ENCODE results near the gene RFX7.
"Not testable (repeated sequence)": the region's sequence is repeated elsewhere in the genome, so short reads cannot be mapped to it uniquely, and the experiment has no call there.

Gene RFX7

DNA sequence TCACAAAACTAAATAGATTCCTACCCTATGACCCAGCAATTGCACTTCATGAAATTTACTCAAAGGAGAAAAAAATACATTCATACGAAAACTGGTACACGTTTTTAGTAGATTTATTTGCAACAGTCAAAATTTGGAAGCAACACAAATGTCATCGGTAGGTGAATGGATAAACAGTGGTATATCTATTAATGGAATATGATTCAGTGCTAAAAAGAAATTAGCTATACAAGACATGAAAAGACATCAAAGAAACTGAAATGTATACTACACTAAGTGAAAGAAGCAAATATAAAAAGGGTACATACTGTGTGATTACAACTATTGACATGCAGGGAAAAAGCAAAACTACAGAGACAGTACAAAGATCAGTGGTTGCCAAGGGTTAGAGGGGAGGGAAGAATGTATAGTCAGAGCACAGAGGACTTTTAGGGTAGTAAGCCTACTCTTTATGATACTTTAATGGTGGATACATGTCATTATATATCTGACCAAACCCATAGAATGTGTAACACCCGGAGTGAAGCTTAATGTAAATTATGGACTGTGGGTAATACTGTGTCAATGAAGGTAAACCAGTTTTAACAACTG lies 31.6 kb downstream of the RFX7 start:
- H3K4me3 ChIP-seq (ENCODE audit: low read length), result no peak overlapping the region
- no peak for DNase-seq (ENCODE audit: low read depth, low spot score)

DNA sequence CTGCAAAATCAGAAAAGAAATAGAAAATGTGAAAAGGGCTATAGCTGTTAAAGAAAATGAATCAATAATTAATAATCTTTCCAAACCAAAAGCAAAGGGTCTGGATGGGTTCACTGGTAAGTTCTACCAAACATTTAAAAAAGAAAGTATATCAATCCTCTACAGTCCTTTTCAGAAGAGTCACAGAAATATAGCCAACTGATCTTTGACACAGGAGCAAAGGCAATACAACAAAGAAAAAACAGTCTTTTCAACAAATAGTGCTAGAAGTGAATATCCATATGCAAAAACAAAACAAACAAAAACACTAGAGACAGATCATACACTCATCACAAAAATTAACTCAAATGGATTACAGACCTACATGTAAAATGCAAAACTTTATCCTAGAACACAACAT lies 32.6 kb downstream of the RFX7 start:
- DNase-seq (ENCODE audit: low read depth, low spot score), result no peak

DNA sequence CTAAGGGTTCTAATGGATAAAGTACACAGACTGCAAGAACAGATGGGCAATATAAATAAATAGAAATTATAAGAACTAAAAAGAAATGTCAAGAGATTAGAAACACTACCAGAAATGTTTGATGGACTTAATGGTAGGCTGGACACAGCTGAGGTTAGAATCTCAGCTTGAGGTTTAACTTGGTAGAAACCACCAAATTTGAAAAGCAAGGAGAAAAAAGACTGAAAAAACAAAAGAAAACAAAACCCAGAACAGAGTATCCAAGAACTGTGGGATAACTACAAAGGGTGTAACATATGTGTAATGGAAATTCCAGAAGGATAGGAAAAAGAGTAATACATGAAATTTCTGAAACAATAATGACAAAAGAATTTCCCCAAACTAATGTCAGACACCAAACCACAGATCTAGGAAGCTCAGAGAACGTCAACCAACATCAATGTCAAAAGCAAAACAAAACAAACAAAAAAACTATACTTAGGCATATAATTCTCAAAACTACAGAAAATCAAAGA lies 35.0 kb downstream of the RFX7 start:
- no peak for DNase-seq (ENCODE audit: low read depth, low spot score)
- no peak overlapping the region for H3K4me3 ChIP-seq (ENCODE audit: low read length)

More for the DNA sequence above, 32.6 kb downstream of the RFX7 start:
- no peak overlapping the region for H3K4me3 ChIP-seq (ENCODE audit: low read length)

DNA sequence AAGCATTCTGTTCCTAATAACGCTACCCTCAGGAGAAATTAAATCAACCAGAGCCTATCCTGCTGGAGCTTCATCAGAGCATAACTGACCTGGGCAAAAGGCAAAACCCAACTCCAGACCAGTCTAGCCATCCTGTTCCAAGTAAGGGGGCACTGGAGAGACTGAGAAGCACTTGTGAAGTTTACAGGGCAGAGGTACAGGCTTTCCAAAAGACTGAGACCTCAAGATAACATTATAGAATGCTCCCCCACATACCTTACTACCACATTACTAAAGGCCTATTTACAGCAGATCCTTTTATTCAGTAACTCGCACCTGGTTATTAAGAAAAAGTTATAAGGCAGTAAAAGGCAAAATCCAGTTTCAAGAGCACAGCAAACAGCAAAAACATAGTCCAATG lies 35.5 kb downstream of the RFX7 start:
- no peak overlapping the region for H3K4me3 ChIP-seq (ENCODE audit: low read length)
- DNase-seq (ENCODE audit: low read depth, low spot score), result no peak

DNA sequence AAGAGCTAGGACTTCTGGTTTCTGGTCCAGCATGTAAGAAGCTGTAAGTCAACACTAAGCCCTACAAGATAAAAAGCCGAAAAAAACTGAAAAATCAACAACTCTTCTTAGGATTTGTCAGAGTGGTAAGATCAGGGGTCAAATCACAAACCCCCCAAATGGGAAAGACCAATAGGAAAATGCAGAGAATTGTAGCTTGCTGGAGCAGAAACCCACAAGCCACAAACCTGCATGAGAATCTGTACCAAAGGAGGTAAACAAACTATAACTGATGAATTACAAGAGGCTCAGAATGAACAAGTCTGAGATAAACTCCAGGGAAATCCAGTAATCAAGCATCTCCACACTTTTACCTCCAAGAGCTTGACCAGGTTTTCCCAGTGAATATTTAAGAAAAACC lies 36.0 kb downstream of the RFX7 start:
- H3K4me3 ChIP-seq (ENCODE audit: low read length), result no peak overlapping the region
- DNase-seq (ENCODE audit: low read depth, low spot score), result peak; percentile 59

DNA sequence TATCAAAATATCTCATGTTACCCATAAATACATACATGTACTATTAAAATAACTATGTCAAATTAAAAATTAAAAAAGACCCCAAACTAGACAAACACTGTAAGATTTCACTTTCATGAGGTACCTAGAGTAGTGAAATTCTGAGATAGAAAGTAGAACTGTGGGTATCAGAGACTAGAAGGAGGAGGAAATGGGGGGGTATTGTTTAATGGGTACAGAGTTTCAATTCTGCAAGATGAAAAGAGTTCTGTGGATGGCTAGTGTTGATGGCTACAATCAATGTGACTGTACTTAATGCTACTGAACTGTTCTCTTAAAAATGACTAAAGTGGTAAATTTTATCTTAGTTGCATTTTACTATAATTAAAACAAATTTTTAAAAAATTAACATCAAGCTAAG lies 36.6 kb downstream of the RFX7 start:
- H3K4me3 ChIP-seq (ENCODE audit: low read length), result no peak overlapping the region
- DNase-seq (ENCODE audit: low read depth, low spot score), result no peak

DNA sequence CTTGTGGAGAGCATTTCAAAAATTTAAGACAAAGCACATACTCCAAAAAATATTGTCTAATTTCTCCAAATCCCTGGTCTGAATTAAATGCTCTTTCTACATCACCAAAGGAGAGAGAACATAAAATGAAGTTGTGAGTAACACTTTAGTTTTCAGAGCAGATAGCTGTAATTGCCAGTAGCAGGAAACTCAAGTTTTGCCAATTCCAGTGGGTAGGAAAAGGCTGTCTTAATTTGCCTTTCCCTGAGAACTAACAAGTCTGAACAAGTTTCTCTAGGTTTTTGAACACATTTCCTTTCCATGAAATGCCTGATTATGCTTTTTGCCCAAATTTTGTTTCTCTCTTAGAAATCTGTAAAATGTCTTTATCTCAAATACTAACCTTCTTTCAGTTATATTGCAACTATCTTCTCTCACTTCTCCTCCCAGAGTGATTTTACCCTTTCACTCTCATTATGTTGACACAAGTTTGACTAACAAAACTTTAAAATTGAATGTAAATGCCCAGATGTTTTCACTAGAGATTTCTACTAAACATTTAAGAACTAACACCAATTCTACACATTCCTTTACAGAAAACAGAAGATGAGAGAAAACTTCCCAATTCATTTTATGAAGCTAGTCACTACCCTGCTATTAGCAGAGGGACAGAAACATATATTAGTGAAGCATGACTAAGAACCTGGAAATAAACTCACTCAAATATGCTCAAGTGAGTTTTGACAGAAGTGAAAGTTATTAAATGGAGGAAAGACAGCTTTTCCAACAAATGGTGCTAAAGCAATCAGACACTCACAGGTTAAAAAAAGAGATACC lies 38.4 kb downstream of the RFX7 start:
- no peak overlapping the region for H3K4me3 ChIP-seq (ENCODE audit: low read length)

DNA sequence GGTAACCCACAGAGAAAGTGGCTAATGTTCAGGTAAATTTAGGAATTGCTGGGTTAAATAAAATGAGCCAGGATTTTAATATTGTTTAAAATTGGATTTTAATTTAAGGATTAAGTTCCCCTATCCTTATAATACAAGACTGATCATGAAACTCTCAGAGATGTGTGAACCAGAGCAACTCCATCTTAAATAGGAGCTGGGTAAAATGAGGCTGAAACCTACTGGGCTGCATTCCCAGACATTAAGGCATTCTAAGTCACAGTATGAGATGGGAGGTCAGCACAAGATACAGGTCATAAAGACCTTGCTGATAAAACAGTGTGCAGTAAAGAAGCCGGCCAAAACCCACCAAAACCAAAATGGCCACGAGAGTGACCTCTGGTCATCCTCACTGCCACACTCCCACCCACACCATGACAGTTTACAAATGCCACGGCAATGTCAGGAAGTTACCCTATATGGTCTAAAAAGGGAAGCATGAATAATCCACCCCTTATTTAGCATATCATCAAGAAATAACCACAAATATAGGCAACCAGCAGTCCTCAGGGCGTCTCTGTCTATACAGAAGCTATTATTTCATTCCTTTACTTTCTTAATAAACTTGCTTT lies 40.3 kb downstream of the RFX7 start:
- not testable (repeated sequence) for H3K4me3 ChIP-seq (ENCODE audit: low read length); DNase-seq (ENCODE audit: low read depth, low spot score)

More for the DNA sequence above, 38.4 kb downstream of the RFX7 start:
- DNase-seq (ENCODE audit: low read depth, low spot score), result no peak

DNA sequence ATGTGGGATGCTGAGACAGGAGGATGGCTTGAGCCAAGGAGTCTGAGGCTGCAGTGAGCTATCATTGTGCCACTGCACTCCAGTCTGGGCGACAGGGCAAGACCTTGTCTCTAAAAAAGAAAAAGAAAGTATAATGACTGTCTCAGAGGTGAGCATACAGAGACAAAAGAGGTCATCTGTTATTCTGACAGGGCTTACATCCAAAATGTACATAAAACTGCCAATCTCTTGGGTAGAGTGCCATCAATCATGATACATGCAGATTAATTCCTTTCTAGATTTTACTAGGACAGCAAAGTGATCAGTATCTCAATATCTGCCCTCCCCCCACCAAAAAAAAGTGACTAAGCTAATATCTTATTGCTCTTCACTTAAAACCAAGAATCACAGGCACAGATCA lies 41.0 kb downstream of the RFX7 start:
- no peak overlapping the region for H3K4me3 ChIP-seq (ENCODE audit: low read length)
- DNase-seq (ENCODE audit: low read depth, low spot score), result no peak

DNA sequence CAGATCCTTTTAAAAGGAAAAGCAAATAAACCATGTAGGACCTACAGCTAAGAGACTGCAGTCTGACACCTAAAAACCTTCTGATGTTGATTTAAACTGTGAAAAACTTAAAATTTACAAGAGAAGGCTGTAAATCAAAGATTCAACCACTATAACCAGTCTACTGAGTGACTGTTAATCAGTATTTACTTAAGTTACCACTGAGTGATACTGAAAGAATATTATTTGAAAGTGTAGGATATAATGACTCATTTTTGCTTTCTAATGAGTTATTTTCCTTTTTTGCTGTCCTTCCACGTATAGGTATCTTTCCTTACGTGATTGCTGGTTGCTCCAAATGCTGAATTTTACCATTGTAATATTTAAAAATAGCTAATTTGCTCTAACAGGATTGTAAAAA lies 44.6 kb downstream of the RFX7 start:
- DNase-seq (ENCODE audit: low read depth, low spot score), result no peak
- H3K4me3 ChIP-seq (ENCODE audit: low read length), result no peak overlapping the region

DNA sequence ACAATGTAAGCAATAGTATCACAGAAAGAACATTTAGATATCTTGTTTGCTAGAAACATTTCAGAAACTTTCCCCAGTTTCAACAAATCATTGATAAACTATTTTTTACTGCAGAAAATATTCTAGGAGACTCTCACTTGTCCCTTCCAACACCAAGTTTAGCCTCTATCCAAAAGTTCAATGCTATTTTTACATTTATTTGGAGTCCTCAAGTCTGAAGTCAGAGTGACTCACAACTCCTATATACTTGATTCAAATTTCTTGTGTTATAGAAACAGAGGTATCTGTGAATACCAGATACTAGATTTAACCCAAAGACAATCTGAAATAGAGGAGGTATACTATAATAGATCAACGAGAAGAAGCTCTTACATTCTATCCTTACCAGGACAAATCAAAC lies 49.6 kb downstream of the RFX7 start:
- H3K4me3 ChIP-seq (ENCODE audit: low read length), result no peak overlapping the region
- DNase-seq (ENCODE audit: low read depth, low spot score), result no peak

DNA sequence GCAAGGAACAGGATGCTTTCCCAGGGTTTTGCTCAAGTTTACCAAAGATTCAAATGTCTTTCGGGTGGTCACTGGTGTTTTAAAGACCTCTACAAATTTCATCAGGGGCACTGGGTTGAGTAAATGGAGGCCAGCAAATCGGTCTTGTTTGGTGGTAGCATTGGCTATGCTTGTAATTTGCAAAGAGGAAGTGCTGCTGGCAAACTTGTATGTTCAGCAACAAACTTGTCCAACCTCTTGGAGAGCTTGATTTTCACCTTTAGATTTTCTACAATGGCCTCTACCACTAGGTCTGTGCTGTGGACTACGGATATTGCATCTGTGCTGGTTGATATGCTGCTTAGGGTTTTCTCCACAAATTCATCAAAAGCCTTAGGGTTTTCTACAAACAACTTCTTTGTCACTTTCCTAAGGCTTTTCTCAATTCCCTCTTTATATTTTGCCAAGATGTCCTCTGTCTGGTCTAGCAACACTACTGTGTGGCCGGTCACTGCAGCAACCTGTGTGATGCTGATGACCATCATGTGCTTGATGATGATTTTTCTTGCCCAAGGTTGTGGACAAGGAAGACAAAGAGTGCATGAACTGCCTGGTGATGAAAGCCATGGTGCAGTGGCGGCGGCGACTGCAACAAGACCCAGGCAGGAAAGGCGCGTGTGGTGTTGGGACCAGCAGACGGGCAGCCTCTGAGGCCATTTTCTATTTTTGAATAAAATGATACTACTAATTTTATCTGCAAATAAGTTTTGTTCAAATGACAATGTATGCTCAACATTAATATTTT lies 50.8 kb downstream of the RFX7 start:
- no peak for DNase-seq (ENCODE audit: low read depth, low spot score)
- no peak overlapping the region for H3K4me3 ChIP-seq (ENCODE audit: low read length)

DNA sequence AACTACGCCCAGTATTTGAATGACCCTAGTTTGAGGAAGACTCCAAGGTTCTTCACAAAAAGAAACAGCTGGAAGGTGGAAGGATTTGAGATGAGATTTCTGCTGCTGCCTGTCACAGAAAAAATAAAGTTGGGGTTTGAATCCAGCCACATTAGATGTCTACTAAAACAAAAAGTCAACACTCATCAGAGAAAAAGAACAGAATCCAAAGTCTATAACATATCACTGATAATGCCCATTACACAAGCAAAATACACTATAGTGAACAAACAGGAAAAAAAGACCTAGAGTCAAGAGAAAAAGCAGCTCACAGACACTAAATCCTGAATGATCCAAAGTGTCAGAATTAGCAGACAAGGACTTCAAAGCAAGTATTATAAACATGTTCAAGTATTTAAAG lies 56.0 kb downstream of the RFX7 start:
- H3K4me3 ChIP-seq (ENCODE audit: low read length), result no peak overlapping the region
- no peak for DNase-seq (ENCODE audit: low read depth, low spot score)

DNA sequence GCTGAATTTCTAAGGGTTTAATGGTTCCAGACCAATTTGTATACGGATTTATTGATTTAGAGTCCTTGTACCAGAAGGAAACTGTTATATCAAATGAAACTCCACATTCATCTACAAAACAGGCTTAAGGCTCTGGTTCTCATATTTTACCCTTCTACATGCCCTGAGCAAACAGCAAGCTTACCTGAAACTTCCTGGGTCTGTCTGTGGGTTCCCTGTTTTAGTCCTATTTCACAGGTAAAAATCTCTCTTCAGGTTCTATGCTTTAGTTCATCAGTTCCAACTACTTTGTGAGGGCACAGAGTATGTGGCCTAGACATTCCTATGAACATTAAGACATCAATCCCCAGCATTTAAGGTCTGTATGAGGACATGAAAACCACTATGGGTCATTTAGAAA lies 57.7 kb downstream of the RFX7 start:
- no peak for DNase-seq (ENCODE audit: low read depth, low spot score)
- H3K4me3 ChIP-seq (ENCODE audit: low read length), result no peak overlapping the region

DNA sequence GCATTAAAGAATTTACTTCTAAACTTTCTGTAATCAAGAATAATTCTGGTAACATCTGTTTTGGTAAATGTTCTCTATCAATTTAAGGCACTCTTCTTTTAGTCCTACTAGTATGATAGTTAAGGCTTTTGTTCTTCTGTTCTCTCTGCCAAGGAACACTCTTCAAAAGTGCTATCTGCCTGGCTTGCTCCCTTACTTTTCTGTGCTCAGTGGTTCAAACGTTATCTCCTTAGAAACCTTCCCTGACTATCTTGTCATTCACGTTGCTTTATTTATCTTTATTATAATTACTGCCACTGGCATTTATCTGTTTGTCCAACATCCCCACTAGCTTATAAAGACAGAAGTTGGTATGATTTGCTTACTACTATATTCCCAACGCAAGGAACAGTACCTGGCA lies 59.2 kb downstream of the RFX7 start:
- no peak for DNase-seq (ENCODE audit: low read depth, low spot score)

DNA sequence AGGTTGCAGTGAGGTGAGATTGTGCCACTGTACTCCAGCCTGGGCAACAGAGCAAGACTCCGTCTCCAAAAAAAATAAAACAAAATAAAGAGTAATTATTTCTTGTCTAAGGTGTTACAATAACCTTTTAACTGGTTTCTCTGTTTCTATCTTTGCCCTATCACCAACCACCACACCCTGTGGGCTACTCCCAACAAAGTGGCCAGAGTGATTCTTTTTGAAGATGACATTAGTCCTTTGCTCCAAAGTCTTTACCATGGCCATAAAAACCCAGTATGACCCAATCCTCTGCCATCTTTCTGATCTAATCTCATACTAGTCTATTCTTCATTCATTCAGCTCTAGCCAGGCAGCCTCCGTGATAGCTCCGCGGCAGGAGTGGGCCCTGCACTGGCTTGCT lies 62.8 kb downstream of the RFX7 start:
- no peak for DNase-seq (ENCODE audit: low read depth, low spot score)

More for the DNA sequence above, 59.2 kb downstream of the RFX7 start:
- H3K4me3 ChIP-seq (ENCODE audit: low read length), result no peak overlapping the region

DNA sequence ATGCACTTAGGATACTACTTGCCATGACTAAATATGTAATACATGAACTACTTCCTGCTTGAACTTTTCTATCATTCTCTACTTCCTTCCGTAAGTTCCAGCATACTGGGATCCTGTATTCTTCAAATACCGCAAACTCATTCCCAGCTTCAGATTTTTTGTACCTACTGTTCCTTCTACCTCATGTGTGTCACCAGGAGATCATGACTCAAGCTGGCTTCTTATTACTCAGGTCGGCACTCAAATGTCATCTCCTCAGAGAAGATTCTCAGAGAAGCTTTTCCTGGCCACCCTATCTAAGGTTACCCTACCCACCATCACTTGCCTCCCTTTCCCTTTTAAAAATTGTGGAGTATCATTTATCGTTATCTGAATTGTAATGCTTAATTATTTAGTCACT lies 66.7 kb downstream of the RFX7 start:
- DNase-seq (ENCODE audit: low read depth, low spot score), result no peak
- H3K4me3 ChIP-seq (ENCODE audit: low read length), result no peak overlapping the region

More for the DNA sequence above, 62.8 kb downstream of the RFX7 start:
- no peak overlapping the region for H3K4me3 ChIP-seq (ENCODE audit: low read length)

DNA sequence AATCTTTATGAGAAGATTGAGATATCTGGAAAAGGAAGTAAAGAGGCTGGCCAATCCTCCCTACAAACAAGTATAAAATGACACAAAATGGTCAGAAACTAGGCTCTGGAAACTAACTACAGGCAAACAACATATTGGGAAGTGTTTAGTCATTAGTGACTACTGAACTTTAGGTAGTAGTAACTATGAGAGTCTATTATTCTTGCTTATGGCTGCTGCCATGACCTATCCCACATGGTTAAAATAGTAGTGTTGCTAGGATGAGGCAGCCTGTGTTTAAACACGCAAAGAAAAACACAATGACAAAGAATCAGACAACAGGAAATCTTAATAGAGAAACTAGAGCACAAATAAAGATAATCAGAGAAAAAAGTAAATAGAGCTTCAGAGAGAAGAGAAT lies 67.9 kb downstream of the RFX7 start:
- H3K4me3 ChIP-seq (ENCODE audit: low read length), result no peak overlapping the region
- no peak for DNase-seq (ENCODE audit: low read depth, low spot score)

DNA sequence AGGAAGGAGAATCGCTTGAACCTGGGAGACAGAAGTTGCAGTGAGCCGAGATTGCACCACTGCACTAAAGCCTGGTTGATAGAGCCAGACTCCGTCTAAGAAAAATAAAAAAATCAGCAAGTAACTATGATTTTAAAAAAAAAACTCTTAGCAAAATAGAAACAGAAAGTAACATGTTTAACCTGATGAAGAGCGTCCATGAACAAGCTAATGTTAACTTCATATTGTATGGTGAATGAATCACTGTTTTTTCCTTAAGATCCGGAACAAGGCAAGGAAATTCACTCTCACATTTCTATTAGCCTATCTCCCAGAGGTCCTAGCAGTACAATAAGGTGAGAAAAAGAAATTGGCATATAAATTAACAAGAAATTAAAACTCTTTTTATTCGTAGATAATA lies 69.0 kb downstream of the RFX7 start:
- no peak for DNase-seq (ENCODE audit: low read depth, low spot score)
- H3K4me3 ChIP-seq (ENCODE audit: low read length), result no peak overlapping the region

DNA sequence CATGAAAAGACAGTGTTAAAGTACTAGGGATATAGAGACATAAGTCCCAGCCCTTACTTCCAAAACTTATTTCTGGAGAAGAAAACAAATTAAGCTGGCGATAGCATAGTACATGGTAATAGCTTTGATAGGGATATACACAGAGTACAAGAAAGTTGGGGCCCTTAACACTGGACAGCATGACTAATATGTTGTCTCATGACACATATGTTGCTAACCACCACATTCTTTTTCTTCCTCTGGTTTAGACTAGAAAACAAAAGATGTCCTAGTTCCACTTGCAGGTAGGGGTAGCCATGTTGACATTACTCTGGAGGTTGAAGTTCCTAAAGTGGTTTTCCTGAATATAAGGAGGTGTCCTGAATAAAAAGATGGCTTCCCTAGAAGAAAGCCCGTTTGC lies 75.3 kb downstream of the RFX7 start:
- no peak for DNase-seq (ENCODE audit: low read depth, low spot score)
- H3K4me3 ChIP-seq (ENCODE audit: low read length), result no peak overlapping the region
